K562 (cell line): ENCODE measurements around the gene HOXB7.

Source experiments
- BACH1 ChIP-seq: fragments of 200-800 bp; sonication (Bioruptor generic); IDR thresholded peaks from 2 replicates; pipeline ENCODE4 v1.6.1; 2016; ENCODE audit warnings: missing genetic modification characterization, missing compliant biosample characterization
- EP300 ChIP-seq: IDR thresholded peaks from 2 replicates; pipeline ENCODE4 v1.6.1; 2012; ENCODE audit warnings: low read length, improper control_type of control experiment
- JUNB ChIP-seq: fragments of 450-650 bp; formaldehyde crosslinking; conservative IDR thresholded peaks from 2 replicates; pipeline ENCODE4 v1.4.0; 2020; ENCODE audit warnings: mild to moderate bottlenecking
- JUND ChIP-seq, 2 experiments: IDR thresholded peaks; 2 replicates in 1 of 2; 3 replicates in 1 of 2; pipeline ENCODE4 v1.6.1; 2011; ENCODE audit warnings: borderline replicate concordance in 2 of 2, low read depth in 2 of 2, low read length in 2 of 2, improper control_type of control experiment in 1 of 2, missing biosample characterization in 1 of 2, missing genetic modification characterization in 1 of 2, missing genetic modification reagents in 1 of 2
- PHF8 ChIP-seq: fragments of 200-600 bp; sonication (generic); IDR thresholded peaks from 2 replicates; pipeline ENCODE4 v1.6.1; 2012; ENCODE audit warnings: mixed run types, mild to moderate bottlenecking, inconsistent platforms, low read length, moderate library complexity, borderline replicate concordance
- POLR3A ChIP-seq: IDR thresholded peaks from 2 replicates; pipeline ENCODE4 v1.6.1; 2011; ENCODE audit warnings: borderline replicate concordance, mild to moderate bottlenecking, moderate library complexity; ENCODE audit not compliant: insufficient read length, insufficient read depth; ENCODE audit errors: extremely low read depth
- TCF7 ChIP-seq: sonication (generic); IDR thresholded peaks from 2 replicates; pipeline ENCODE4 v1.6.1; 2016; ENCODE audit warnings: antibody characterized with exemption, borderline replicate concordance
- USF1 ChIP-seq: sonication (generic); formaldehyde crosslinking; IDR thresholded peaks from 2 replicates; pipeline ENCODE4 v1.9.0; 2022; ENCODE audit warnings: mild to moderate bottlenecking, missing genetic modification reagents
- TF ChIP-seq, protein P1 (sequence below), 3 experiments: IDR thresholded peaks in 2 of 3; conservative IDR thresholded peaks in 1 of 3; 2 replicates each; pipeline ENCODE4 v1.5.1; 2011 to 2012; ENCODE audit warnings: low read length in 3 of 3, mild to moderate bottlenecking in 3 of 3, control low read depth in 2 of 3, improper control_type of control experiment in 1 of 3, inconsistent platforms in 1 of 3, low read depth in 1 of 3, mixed read lengths in 1 of 3, moderate library complexity in 1 of 3; ENCODE audit not compliant: insufficient read depth in 2 of 3
- TF ChIP-seq, protein P2 (sequence below): fragments of 450-650 bp; IDR thresholded peaks from 2 replicates; pipeline ENCODE4 v1.6.1; 2018; ENCODE audit not compliant: partially characterized antibody

DNA sequence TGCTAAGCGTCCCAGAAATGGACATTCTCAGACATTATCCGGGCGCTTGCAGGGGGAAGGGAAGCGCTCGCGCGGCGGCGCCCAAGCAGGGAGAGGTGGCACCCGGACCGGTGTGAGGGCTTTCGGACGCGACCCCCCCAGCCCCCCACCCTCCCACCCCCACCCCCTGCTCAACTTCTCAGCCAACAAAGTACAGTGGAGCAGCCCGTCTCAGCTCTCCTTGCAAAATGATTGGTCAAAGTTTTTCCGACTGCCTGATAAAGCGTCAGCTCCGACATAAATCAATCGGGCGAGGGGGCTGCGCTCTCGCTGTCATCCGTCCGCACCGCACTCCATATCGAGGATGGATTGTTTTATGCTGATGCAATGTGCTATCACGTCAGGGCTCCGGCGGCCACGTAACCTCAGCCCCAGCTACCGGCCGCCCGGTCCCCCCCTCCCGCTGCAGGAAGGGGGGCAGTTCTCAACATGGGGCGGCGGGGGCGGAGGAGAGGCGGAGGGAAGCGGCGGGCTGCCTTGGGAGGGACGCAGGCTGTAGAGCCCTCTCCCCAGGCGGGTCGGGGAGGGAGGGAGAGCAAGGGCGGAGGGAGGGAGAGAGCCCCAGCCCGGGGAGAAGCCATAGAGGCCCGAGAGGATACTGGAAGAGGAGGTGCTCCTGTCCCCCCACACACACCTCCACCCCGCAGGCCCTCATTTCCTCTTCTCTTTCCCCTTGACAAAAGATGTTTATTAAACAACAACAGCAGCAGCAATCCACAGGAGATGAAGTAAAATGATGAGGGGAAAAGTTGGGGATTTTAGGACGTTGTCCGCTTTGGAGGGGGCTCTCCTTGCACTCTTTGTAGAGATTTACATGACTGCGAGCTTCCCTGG, 15.7 kb upstream of the HOXB7 start, which contains the start of gene HOXB9:
- TF ChIP-seq EP300 (peak; percentile 90), BACH1 (tag) (no peak), POLR3A (no peak), JUND (IDR thresholded peaks at IDR 0.05; ENCODE audit: borderline replicate concordance, low read depth, low read length) (peak; percentile 96), JUND (tag; IDR thresholded peaks at IDR 0.05; ENCODE audit: borderline replicate concordance, low read depth, low read length) (peak; percentile 89; the same call in 1 of the 3 replicates), JUNB (CRISPR knock-in tag) (no peak), PHF8 (peak; percentile 34; the same call in 1 of the 2 replicates), TCF7 (no peak), USF1 (CRISPR knock-in tag) (no peak)
- TF ChIP-seq, protein P1, sequence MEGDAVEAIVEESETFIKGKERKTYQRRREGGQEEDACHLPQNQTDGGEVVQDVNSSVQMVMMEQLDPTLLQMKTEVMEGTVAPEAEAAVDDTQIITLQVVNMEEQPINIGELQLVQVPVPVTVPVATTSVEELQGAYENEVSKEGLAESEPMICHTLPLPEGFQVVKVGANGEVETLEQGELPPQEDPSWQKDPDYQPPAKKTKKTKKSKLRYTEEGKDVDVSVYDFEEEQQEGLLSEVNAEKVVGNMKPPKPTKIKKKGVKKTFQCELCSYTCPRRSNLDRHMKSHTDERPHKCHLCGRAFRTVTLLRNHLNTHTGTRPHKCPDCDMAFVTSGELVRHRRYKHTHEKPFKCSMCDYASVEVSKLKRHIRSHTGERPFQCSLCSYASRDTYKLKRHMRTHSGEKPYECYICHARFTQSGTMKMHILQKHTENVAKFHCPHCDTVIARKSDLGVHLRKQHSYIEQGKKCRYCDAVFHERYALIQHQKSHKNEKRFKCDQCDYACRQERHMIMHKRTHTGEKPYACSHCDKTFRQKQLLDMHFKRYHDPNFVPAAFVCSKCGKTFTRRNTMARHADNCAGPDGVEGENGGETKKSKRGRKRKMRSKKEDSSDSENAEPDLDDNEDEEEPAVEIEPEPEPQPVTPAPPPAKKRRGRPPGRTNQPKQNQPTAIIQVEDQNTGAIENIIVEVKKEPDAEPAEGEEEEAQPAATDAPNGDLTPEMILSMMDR (IDR thresholded peaks at IDR 0.05 in 2 of 3, conservative IDR thresholded peaks at IDR 0.05 in 1 of 3; ENCODE audit: insufficient read depth in 2 of 3, low read depth in 1 of 3, low read length in 3 of 3) = peak in 1 of 3 experiments; percentile 7; a peak in 1 of 6 replicates
- TF ChIP-seq, protein P2, sequence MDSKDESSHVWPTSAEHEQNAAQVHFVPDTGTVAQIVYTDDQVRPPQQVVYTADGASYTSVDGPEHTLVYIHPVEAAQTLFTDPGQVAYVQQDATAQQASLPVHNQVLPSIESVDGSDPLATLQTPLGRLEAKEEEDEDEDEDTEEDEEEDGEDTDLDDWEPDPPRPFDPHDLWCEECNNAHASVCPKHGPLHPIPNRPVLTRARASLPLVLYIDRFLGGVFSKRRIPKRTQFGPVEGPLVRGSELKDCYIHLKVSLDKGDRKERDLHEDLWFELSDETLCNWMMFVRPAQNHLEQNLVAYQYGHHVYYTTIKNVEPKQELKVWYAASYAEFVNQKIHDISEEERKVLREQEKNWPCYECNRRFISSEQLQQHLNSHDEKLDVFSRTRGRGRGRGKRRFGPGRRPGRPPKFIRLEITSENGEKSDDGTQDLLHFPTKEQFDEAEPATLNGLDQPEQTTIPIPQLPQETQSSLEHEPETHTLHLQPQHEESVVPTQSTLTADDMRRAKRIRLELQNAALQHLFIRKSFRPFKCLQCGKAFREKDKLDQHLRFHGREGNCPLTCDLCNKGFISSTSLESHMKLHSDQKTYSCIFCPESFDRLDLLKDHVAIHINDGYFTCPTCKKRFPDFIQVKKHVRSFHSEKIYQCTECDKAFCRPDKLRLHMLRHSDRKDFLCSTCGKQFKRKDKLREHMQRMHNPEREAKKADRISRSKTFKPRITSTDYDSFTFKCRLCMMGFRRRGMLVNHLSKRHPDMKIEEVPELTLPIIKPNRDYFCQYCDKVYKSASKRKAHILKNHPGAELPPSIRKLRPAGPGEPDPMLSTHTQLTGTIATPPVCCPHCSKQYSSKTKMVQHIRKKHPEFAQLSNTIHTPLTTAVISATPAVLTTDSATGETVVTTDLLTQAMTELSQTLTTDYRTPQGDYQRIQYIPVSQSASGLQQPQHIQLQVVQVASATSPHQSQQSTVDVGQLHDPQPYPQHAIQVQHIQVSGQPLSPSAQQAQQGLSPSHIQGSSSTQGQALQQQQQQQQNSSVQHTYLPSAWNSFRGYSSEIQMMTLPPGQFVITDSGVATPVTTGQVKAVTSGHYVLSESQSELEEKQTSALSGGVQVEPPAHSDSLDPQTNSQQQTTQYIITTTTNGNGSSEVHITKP = no peak
